Naive thymus-derived CD4-positive, alpha-beta T cell (primary cell): ENCODE measurements around the gene RBMS3. TPM values are rescaled to one million over a fixed set of nuclear protein-coding genes. Genes with fewer than 3 reads are reported as not detected.
"Not testable (repeated sequence)": the region's sequence is repeated elsewhere in the genome, so short reads cannot be mapped to it uniquely, and the experiment has no call there.

Experiments
- ATAC-seq: fragments of 150-1000 bp; cut with Tn5 transposase; 2 replicates; pipeline ENCODE4 v1.10.0; 2021; ENCODE audit warnings: mild to moderate bottlenecking, moderate library complexity
- CTCF ChIA-PET: fragments of 350-600 bp; sonication (Branson Sonifier 250); formaldehyde crosslinking; loops from one replicate; lab custom pipeline; 2021; ENCODE audit warnings: antibody characterized with exemption; lab: Charles Lee
- POLR2A ChIA-PET: fragments of 350-600 bp; sonication (Branson Sonifier 250); formaldehyde crosslinking; loops from one replicate; lab custom pipeline; 2021; ENCODE audit warnings: antibody characterized with exemption, inconsistent platforms; lab: Charles Lee
- DNase-seq, 9 donors: peaks; one replicate each; pipeline versions ENCODE4 v3.0.0 to v3.0.0-alpha.2; 2020 to 2022; ENCODE audit warnings: mixed read lengths in 1 of 9
- H3K27ac ChIP-seq: one replicate; pipeline ENCODE4 v1.7.0; 2013; ENCODE audit warnings: mild to moderate bottlenecking, low read depth, low read length, moderate library complexity
- H3K27me3 ChIP-seq, 2 donors: one replicate each; pipeline ENCODE4 v1.7.0; 2013; ENCODE audit warnings: low read length in 2 of 2, mild to moderate bottlenecking in 2 of 2, moderate library complexity in 2 of 2; ENCODE audit not compliant: control insufficient read depth in 2 of 2, insufficient read depth in 2 of 2
- H3K36me3 ChIP-seq, 3 experiments: 1 replicate in 2 of 3; 2 replicates in 1 of 3; pipeline ENCODE4 v1.7.0; 2013; ENCODE audit warnings: low read length in 3 of 3, mild to moderate bottlenecking in 3 of 3, moderate library complexity in 1 of 3; ENCODE audit not compliant: insufficient read depth in 3 of 3, control insufficient read depth in 2 of 3
- H3K4me1 ChIP-seq, 2 donors: one replicate each; pipeline ENCODE4 v1.7.0; 2013; ENCODE audit warnings: low read length in 2 of 2, mild to moderate bottlenecking in 2 of 2, moderate library complexity in 1 of 2; ENCODE audit not compliant: control insufficient read depth in 2 of 2, insufficient read depth in 2 of 2
- H3K4me3 ChIP-seq: 2 replicates; pipeline ENCODE4 v1.7.0; 2013; ENCODE audit warnings: mild to moderate bottlenecking, low read length
- H3K9me3 ChIP-seq, 3 experiments: 1 replicate in 2 of 3; 2 replicates in 1 of 3; pipeline ENCODE4 v1.7.0; 2013; ENCODE audit warnings: low read length in 3 of 3; ENCODE audit not compliant: control insufficient read depth in 2 of 3
- H3K27ac Mint-ChIP-seq, 9 donors: one replicate each; pipeline ENCODE4 v1.8.0; 2020 to 2022; ENCODE audit warnings: mixed read lengths in 9 of 9, mild to moderate bottlenecking in 8 of 9, moderate library complexity in 5 of 9, inconsistent platforms in 2 of 9
- H3K27me3 Mint-ChIP-seq, 5 donors: one replicate each; pipeline ENCODE4 v1.8.0; 2021 to 2022; ENCODE audit warnings: mixed read lengths in 5 of 5, mild to moderate bottlenecking in 1 of 5
- H3K36me3 Mint-ChIP-seq, 5 donors: one replicate each; pipeline ENCODE4 v1.8.0; 2020 to 2022; ENCODE audit warnings: mixed read lengths in 5 of 5, mild to moderate bottlenecking in 3 of 5, inconsistent platforms in 1 of 5
- H3K4me1 Mint-ChIP-seq, 7 donors: one replicate each; pipeline ENCODE4 v1.8.0; 2020 to 2022; ENCODE audit warnings: mixed read lengths in 7 of 7, mild to moderate bottlenecking in 3 of 7, inconsistent platforms in 1 of 7
- H3K4me3 Mint-ChIP-seq, 10 donors: one replicate each; pipeline ENCODE4 v1.8.0; 2020 to 2022; ENCODE audit warnings: mild to moderate bottlenecking in 10 of 10, mixed read lengths in 10 of 10, moderate library complexity in 6 of 10, inconsistent platforms in 2 of 10
- H3K9me3 Mint-ChIP-seq, 11 donors: one replicate each; pipeline ENCODE4 v1.8.0; 2020 to 2022; ENCODE audit warnings: mixed read lengths in 11 of 11, mild to moderate bottlenecking in 4 of 11, inconsistent platforms in 1 of 11, moderate library complexity in 1 of 11
- intact Hi-C, 2 donors: fragments of 100-400 bp; cut with micrococcal nuclease; formaldehyde crosslinking; loops; one replicate each; pipeline ENCODE4 v1.15.1; 2023
- polyA plus RNA-seq, 2 donors: library from polyadenylated mRNA; unstranded; fragments of 300-500 nt; fragmentation: Illumina TruSeq; gene quantifications; one replicate each; pipeline ENCODE4 v1.2.3, GENCODE V29; 2021
- total RNA-seq, 6 experiments: library from RNA in 5 of 6; stranded (reverse) in 5 of 6; gene quantifications; 1 replicate in 5 of 6; 2 replicates in 1 of 6; pipeline ENCODE4 v1.2.3 and lab custom pipeline; 2021 to 2026

The RBMS3 gene
- total and polyA plus RNA-seq, 7 experiments from 2014 or later: 0.15 to 4.9 (median 0.49) TPM

DNA sequence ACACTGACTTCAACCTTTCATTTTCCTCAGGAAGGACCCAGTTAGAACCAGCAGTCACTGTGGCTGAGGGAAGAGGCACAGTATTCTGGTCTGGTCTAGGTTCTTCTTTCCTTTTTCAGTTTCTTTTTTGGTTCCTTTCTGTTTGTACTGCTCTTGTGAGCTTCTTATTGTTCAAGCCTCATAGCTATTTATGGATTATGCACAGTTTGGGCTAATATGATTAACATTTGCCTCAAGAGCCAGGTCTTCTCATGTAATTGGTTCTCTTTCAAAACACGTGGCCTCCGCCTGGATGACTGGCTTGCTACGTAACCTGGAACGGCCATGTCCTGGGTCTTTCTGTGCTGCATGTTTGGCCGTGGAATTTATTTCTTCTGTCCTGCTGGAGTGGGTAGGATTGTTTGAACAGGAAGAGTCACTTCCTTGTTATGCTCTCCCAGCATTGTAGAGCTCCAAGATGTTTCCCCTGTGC lies 43.3 kb downstream of the RBMS3 start:
- DNase-seq: no peak
- no peak overlapping the region for H3K4me3 ChIP-seq

DNA sequence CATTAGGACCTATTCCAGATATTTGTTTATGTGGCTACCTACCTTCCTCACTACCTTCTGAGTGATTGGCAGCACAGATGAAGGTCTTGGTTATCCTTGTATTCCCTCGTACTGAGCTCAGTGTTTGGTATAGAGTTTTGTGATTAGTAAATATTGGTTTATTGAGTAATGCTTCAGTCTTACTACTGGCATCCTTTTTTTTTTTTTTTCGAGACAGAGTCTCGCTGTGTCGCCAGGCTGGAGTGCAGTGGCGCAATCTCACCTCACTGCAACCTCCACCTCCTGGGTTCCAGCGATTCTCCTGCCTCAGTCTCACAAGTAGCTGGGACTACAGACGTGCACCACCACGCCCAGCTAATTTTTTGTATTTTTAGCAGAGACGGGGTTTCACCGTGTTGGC lies 45.7 kb downstream of the RBMS3 start:
- H3K36me3 ChIP-seq, H3K9me3 ChIP-seq, H3K4me1 ChIP-seq, DNase-seq, H3K27me3 ChIP-seq, H3K4me3 ChIP-seq, H3K27ac ChIP-seq, CTCF ChIA-PET, POLR2A ChIA-PET, intact Hi-C loops, ATAC-seq, H3K4me1 Mint-ChIP-seq, H3K36me3 Mint-ChIP-seq, H3K27me3 Mint-ChIP-seq, H3K27ac Mint-ChIP-seq, H3K9me3 Mint-ChIP-seq, H3K4me3 Mint-ChIP-seq: not testable (repeated sequence)

More for the DNA sequence above, 43.3 kb downstream of the RBMS3 start:
- H3K27ac ChIP-seq: no peak overlapping the region
- peaks cover 0 to 7% (median 0%) of the 10 kb centered on the region in 7 donors for H3K4me1 Mint-ChIP-seq
- H3K36me3 ChIP-seq: no peaks in the 10 kb centered on the region
- ATAC-seq: peak; percentile 24
- no peaks in the 10 kb centered on the region for H3K36me3 Mint-ChIP-seq
- H3K27me3 ChIP-seq: no peaks in the 10 kb centered on the region
- no peak overlapping the region for H3K4me3 Mint-ChIP-seq
- POLR2A ChIA-PET: interaction anchor here (0.6 kb wide), 1 partner anchor 225 kb away, joined by 4 read pairs; no protein-coding TSS in a partner anchor
- CTCF ChIA-PET: interaction anchor here (0.6 kb wide), 2 partner anchors 152 to 960 kb away, joined by 3 to 4 read pairs; no protein-coding TSS in a partner anchor
- H3K27me3 Mint-ChIP-seq: peaks cover 0 to 2% (median 0%) of the 10 kb centered on the region in 5 donors
- no peaks in the 10 kb centered on the region for H3K9me3 Mint-ChIP-seq
- H3K27ac Mint-ChIP-seq: no peak overlapping the region
- intact Hi-C loops: no loop called here
- H3K9me3 ChIP-seq: no peaks in the 10 kb centered on the region
- H3K4me1 ChIP-seq: no peaks in the 10 kb centered on the region

DNA sequence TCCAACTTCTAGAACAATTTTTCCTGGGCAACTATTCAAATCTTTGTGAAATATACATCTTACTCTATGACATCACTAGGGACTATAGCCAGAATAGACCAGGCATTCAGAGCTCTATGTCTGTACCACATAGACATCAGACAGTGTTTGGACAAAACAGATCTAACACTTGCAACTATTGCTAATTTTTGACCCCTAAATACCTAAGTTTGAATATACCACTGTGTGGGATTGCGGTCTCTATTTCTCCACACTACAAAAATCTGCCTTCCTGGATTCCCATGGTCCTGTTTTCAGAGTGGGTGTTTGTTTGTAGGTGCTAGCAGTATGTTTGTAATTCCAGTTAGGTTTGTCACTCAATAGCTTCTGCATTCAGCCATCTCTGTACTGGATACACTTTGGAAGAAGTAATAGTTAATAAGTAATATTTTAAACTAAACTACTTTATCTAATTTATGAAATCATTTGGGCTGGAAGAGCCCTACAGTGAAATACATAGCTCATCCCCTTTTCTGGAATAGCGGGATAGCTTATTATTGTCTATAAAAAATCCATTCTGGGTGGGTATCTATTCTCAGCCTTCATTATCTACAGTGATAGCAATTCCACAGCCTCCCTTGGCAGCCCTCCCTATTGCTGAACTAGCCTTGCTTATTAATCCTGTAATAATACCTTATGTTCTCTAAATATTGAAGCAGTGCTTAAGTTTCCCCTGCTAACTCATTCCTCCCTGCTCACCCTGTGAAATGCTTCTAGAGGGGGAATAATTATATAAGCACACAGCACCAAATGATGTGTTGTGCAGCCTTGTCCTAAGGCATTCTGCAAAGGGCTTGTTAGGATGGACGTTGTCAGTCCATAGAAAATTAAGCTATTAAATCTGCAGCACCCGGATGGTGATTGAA lies 49.4 kb downstream of the RBMS3 start:
- H3K27ac Mint-ChIP-seq: no peak overlapping the region
- peaks cover 0 to 3% of the 10 kb centered on the region in 2 donors for H3K27me3 ChIP-seq
- no peak overlapping the region for H3K27ac ChIP-seq
- H3K4me1 ChIP-seq: no peaks in the 10 kb centered on the region
- no peak overlapping the region for H3K4me3 ChIP-seq
- H3K27me3 Mint-ChIP-seq: no peaks in the 10 kb centered on the region
- ATAC-seq: no peak
- DNase-seq: no peak
- no peaks in the 10 kb centered on the region for H3K36me3 ChIP-seq
- intact Hi-C loops: no loop called here
- no peaks in the 10 kb centered on the region for H3K36me3 Mint-ChIP-seq
- H3K9me3 Mint-ChIP-seq: no peaks in the 10 kb centered on the region
- no peaks in the 10 kb centered on the region for H3K4me1 Mint-ChIP-seq
- H3K9me3 ChIP-seq: no peaks in the 10 kb centered on the region
- CTCF ChIA-PET: no interaction called here
- POLR2A ChIA-PET: no interaction called here
- no peak overlapping the region for H3K4me3 Mint-ChIP-seq

DNA sequence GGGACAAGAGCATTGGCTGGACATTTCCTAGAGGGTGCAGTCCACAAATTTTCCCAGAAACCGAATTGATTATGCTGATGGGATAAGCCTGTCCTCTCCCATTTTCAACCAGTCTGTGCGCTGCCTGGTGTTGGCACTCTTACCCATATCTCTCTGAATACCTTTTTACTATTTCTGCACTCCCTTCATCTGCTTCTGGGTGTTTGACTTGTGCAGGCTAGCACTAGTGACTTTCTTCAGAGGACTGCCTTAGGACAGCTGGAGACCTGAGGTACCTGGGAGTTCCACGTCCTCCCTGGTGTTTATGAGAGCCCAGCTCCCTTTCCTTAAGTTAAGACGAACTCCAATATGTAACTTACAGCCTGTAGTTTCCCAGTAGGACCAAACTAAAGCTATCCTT lies 50.2 kb downstream of the RBMS3 start:
- ChIA-PET CTCF (no interaction called here), POLR2A (no interaction called here)
- H3K4me1 Mint-ChIP-seq: no peaks in the 10 kb centered on the region
- Histone ChIP-seq H3K9me3 (no peaks in the 10 kb centered on the region), H3K4me1 (no peaks in the 10 kb centered on the region), H3K27ac (no peak overlapping the region), H3K4me3 (no peak overlapping the region), H3K27me3 (peaks cover 0 to 3% of the 10 kb centered on the region in 2 donors), H3K36me3 (no peaks in the 10 kb centered on the region)
- H3K36me3 Mint-ChIP-seq: no peaks in the 10 kb centered on the region
- no peak overlapping the region for H3K4me3 Mint-ChIP-seq
- DNase-seq (no peak), ATAC-seq (no peak)
- H3K27me3 Mint-ChIP-seq: no peaks in the 10 kb centered on the region
- no peak overlapping the region for H3K27ac Mint-ChIP-seq
- intact Hi-C loops: no loop called here
- H3K9me3 Mint-ChIP-seq: no peaks in the 10 kb centered on the region

DNA sequence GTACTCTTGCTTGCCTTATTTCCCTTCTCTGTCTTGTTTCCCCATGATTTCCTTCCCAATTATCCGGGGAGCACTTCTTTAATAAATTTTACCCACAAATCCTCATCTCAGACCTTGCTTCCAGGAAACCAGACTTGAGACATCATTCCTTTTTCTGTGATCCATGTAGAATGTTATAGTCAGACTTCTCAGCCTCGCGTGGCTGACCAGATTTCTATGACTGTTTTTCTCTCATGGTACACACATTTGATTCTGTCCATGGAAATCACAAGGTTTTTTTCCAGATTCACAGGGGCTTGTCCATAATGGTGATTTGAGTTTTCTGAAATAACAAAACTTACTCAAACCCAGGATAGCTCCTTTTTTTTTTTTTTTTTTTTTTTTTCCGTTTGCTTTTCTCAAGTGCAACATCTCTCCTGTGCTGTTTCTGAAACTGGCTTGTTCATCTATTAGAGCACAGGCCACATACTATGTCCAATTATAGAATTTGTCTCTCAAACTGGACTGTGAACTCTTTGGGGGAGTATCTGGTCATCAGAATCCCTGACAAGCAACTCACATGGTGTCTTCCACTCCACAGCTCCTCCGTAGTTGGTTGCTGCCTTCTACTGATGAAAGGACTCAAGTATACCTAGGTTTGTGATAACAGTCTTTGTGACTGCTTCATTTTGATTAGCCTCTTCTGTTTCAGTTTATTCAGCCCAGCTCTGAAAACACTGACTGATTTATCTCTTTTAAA lies 50.8 kb downstream of the RBMS3 start:
- CTCF ChIA-PET: no interaction called here
- Mint-ChIP-seq H3K4me3 (no peak overlapping the region), H3K9me3 (no peaks in the 10 kb centered on the region), H3K4me1 (no peaks in the 10 kb centered on the region), H3K36me3 (no peaks in the 10 kb centered on the region), H3K27me3 (no peaks in the 10 kb centered on the region), H3K27ac (no peak overlapping the region)
- Histone ChIP-seq H3K4me3 (no peak overlapping the region), H3K36me3 (no peaks in the 10 kb centered on the region), H3K27ac (no peak overlapping the region), H3K27me3 (peaks cover 0 to 3% of the 10 kb centered on the region in 2 donors), H3K9me3 (no peaks in the 10 kb centered on the region), H3K4me1 (no peaks in the 10 kb centered on the region)
- ATAC-seq (no peak), DNase-seq (no peak)
- POLR2A ChIA-PET: no interaction called here
- intact Hi-C loops: no loop called here

DNA sequence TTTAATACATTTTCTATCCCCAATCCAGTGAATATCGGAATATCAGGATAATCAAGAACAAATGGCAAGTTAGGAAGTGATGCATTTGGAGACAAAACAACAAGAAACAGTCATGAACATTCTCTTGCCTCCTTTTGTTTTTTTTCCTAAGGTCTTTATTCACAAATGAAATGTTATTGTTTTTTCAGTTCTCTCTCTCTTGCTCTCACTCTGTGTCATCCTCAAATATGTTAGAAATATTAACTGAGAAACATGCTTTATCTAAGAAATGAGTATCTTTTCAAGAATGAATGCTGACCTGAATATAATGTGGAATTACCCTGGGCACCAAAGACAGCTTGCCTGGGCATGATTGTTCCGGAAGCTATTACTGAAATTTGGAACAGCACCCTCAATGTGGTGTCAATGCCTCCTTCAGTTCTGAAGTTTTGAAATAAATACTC lies 51.3 kb downstream of the RBMS3 start:
- Mint-ChIP-seq H3K9me3 (no peaks in the 10 kb centered on the region), H3K36me3 (no peaks in the 10 kb centered on the region), H3K4me1 (no peaks in the 10 kb centered on the region), H3K27ac (no peak overlapping the region), H3K27me3 (no peaks in the 10 kb centered on the region), H3K4me3 (no peak overlapping the region)
- intact Hi-C loops: no loop called here
- POLR2A ChIA-PET: no interaction called here
- Histone ChIP-seq H3K27ac (no peak overlapping the region), H3K4me3 (no peak overlapping the region), H3K4me1 (no peaks in the 10 kb centered on the region), H3K36me3 (no peaks in the 10 kb centered on the region), H3K27me3 (peaks cover 0 to 3% of the 10 kb centered on the region in 2 donors), H3K9me3 (no peaks in the 10 kb centered on the region)
- DNase-seq (no peak), ATAC-seq (no peak)
- CTCF ChIA-PET: no interaction called here
